GM12878 (cell line): ENCODE measurements around the gene ICE2. TPM values are rescaled to one million over a fixed set of nuclear protein-coding genes. Genes with fewer than 3 reads are reported as not detected.

ENCODE experiments used
- ATAC-seq: fragments of 200-7000 bp; cut with Tn5 transposase; 3 replicates; pipeline ENCODE4 v1.9.1; 2020; ENCODE audit warnings: mild to moderate bottlenecking, moderate library complexity
- BruUV-seq: library from RNA; stranded (reverse); fragments of 400-500 nt; replicated peaks from 2 replicates; lab custom pipeline; 2021; lab: Mats Ljungman, UMichigan
- CTCF ChIA-PET: fragments of 300-600 bp; sonication (Branson Sonifier 250); formaldehyde crosslinking; extraction: SDS; loops from one replicate; lab custom pipeline; 2021; ENCODE audit warnings: inconsistent platforms; lab: Yijun Ruan, JAX
- POLR2A ChIA-PET: fragments of 350-600 bp; formaldehyde crosslinking; extraction: SDS; loops from one replicate; lab custom pipeline; 2021; ENCODE audit warnings: inconsistent platforms; lab: Charles Lee
- RAD21 ChIA-PET: fragments of 300-600 bp; sonication (Branson Sonifier 250); formaldehyde crosslinking; loops from one replicate; lab custom pipeline; 2023; ENCODE audit warnings: antibody characterized with exemption; ENCODE audit not compliant: unreplicated experiment; lab: Charles Lee
- SMC1A ChIA-PET: fragments of 300-600 bp; sonication (Branson Sonifier 250); formaldehyde crosslinking; loops from one replicate; lab custom pipeline; 2023; ENCODE audit not compliant: unreplicated experiment, uncharacterized antibody; lab: Charles Lee
- DNase-seq: peaks from one replicate; pipeline ENCODE4 v3.0.0-alpha.2; 2011; ENCODE audit warnings: low read depth, low spot score
- FAIRE-seq: peaks from 3 replicates; lab custom pipeline; 2011; peaks lifted over from hg19 to GRCh38; lab: Jason Lieb, UNC
- H2AFZ ChIP-seq: 2 replicates; pipeline ENCODE4 v1.6.0; 2011; ENCODE audit warnings: low read depth, low read length, control low read depth; ENCODE audit not compliant: control insufficient read depth
- H3K27ac ChIP-seq: 2 replicates; pipeline ENCODE4 v1.5.1; 2011; ENCODE audit warnings: control low read depth; ENCODE audit not compliant: control insufficient read depth, insufficient read depth
- H3K27me3 ChIP-seq, 2 experiments: replicated peaks in 1 of 2; 2 replicates each; pipeline versions ENCODE4 v1.6.0 to v1.6.1; 2011; ENCODE audit warnings: low read length in 1 of 2; ENCODE audit not compliant: control insufficient read depth in 2 of 2, insufficient read depth in 2 of 2
- H3K36me3 ChIP-seq, 2 experiments: 2 replicates each; pipeline ENCODE4 v1.5.1; 2011; ENCODE audit warnings: low read length in 1 of 2; ENCODE audit not compliant: control insufficient read depth in 2 of 2, insufficient read depth in 2 of 2
- H3K4me1 ChIP-seq: 2 replicates; pipeline ENCODE4 v1.6.1; 2011; ENCODE audit warnings: mild to moderate bottlenecking, low read length, moderate library complexity, mixed read lengths; ENCODE audit not compliant: control insufficient read depth, insufficient read depth
- H3K4me2 ChIP-seq: 2 replicates; pipeline ENCODE4 v1.6.0; 2011; ENCODE audit warnings: control low read depth; ENCODE audit not compliant: control insufficient read depth, insufficient read depth
- H3K4me3 ChIP-seq: fragments of 200-600 bp; sonication (generic); 2 replicates; pipeline ENCODE4 v1.5.1; 2016
- H3K79me2 ChIP-seq: 2 replicates; pipeline ENCODE4 v1.6.0; 2011; ENCODE audit warnings: low read length; ENCODE audit not compliant: control insufficient read depth, insufficient read depth
- H3K9ac ChIP-seq: 2 replicates; pipeline ENCODE4 v1.8.0; 2011; ENCODE audit warnings: low read length, control low read depth, mixed read lengths; ENCODE audit not compliant: control insufficient read depth, insufficient read depth
- H3K9me3 ChIP-seq: replicated peaks from 3 replicates; pipeline ENCODE4 v1.5.1; 2011; ENCODE audit warnings: mild to moderate bottlenecking, low read length; ENCODE audit not compliant: control insufficient read depth, insufficient read depth
- H4K20me1 ChIP-seq: 2 replicates; pipeline ENCODE4 v1.6.0; 2011; ENCODE audit not compliant: control insufficient read depth, insufficient read depth
- CTCF ChIP-seq, 3 experiments: IDR thresholded peaks in 2 of 3; conservative IDR thresholded peaks in 1 of 3; 2 replicates each; pipeline ENCODE4 v1.5.1; 2011; ENCODE audit warnings: low read depth in 3 of 3, low read length in 3 of 3, mild to moderate bottlenecking in 3 of 3, control low read depth in 2 of 3, moderate library complexity in 2 of 3, inconsistent platforms in 1 of 3, mixed read lengths in 1 of 3; ENCODE audit not compliant: control insufficient read depth in 2 of 3, insufficient read depth in 1 of 3; ENCODE audit errors: extremely low read depth in 1 of 3
- GATAD2B ChIP-seq: fragments of 450-650 bp; conservative IDR thresholded peaks from 2 replicates; pipeline ENCODE4 v1.6.1; 2017; ENCODE audit warnings: low read depth, mild to moderate bottlenecking, moderate library complexity
- LARP7 ChIP-seq: fragments of 450-650 bp; IDR thresholded peaks from 2 replicates; pipeline ENCODE4 v1.6.1; 2017; ENCODE audit warnings: mild to moderate bottlenecking
- PAX8 ChIP-seq: fragments of 450-650 bp; IDR thresholded peaks from 2 replicates; pipeline ENCODE4 v1.6.1; 2017; ENCODE audit warnings: mild to moderate bottlenecking, moderate library complexity
- SMAD5 ChIP-seq: IDR thresholded peaks from 2 replicates; pipeline ENCODE4 v1.6.1; 2016; ENCODE audit warnings: antibody characterized with exemption, low read depth
- SREBF2 ChIP-seq: IDR thresholded peaks from 2 replicates; pipeline ENCODE4 v1.6.1; 2012; ENCODE audit warnings: mild to moderate bottlenecking, low read length
- SRF ChIP-seq, 2 experiments: IDR thresholded peaks; 2 replicates each; pipeline ENCODE4 v1.6.1; 2011; ENCODE audit warnings: low read depth in 2 of 2, low read length in 2 of 2, mild to moderate bottlenecking in 1 of 2, moderate library complexity in 1 of 2
- TAF1 ChIP-seq: IDR thresholded peaks from 2 replicates; pipeline ENCODE4 v1.6.1; 2011; ENCODE audit warnings: mild to moderate bottlenecking, low read depth, low read length, borderline replicate concordance
- ZNF384 ChIP-seq: IDR thresholded peaks from 2 replicates; pipeline ENCODE4 v1.6.1; 2012; ENCODE audit warnings: low read depth, mild to moderate bottlenecking, low read length, improper control_type of control experiment, borderline replicate concordance
- WGBS: methylation state at CpG from one replicate; pipeline ENCODE4 v1.1.6; 2016; ENCODE audit warnings: low lambda C conversion rate; ENCODE audit not compliant: insufficient replicate concordance, insufficient coverage; ENCODE audit errors: missing lambda C conversion rate; 5-methylcytosine and 5-hydroxymethylcytosine counted together
- in situ Hi-C: fragments of 300-500 bp; cut with MboI; formaldehyde crosslinking; loops from 9 replicates; pipeline ENCODE4 v1.14.3; 2018; ENCODE audit warnings: mixed read lengths
- intact Hi-C: fragments of 100-400 bp; cut with micrococcal nuclease; formaldehyde crosslinking; loops from one replicate; pipeline ENCODE4 v1.14.2; 2022; ENCODE audit not compliant: unreplicated experiment
- polyA plus RNA-seq, 11 experiments: library from polyadenylated mRNA; depleted of rRNA in 4 of 11; unstranded in 6 of 11; stranded (reverse) in 5 of 11; fragments of >200 nt; fragmentation: Nextera tagmentation in 4 of 11; fragmentation: Illumina TruSeq in 1 of 11; extraction: Ambion mirVana in 4 of 11; extraction: Trizol in 1 of 11; gene quantifications; 1 replicate in 1 of 11; 2 replicates in 10 of 11; pipeline versions ENCODE4 v1.2.1 to v1.2.3, GENCODE V29; 2011 to 2016; ENCODE audit warnings: inconsistent platforms in 2 of 11, missing spikeins in 2 of 11, low read depth in 1 of 11
- total RNA-seq, 4 experiments: library from RNA; depleted of rRNA in 3 of 4; stranded (reverse); fragments of >200 nt in 3 of 4; fragmentation: Illumina TruSeq in 1 of 4; extraction: Trizol in 1 of 4; gene quantifications; 2 replicates each; pipeline versions ENCODE4 v1.2.1 to v1.2.3, GENCODE V29; 2013 to 2021
- TF ChIP-seq, protein P1 (sequence below): fragments of 450-650 bp; IDR thresholded peaks from 2 replicates; pipeline ENCODE4 v1.6.1; 2018; ENCODE audit warnings: borderline replicate concordance, mild to moderate bottlenecking; ENCODE audit not compliant: partially characterized antibody
- TF ChIP-seq, protein P2 (sequence below): IDR thresholded peaks from 2 replicates; pipeline ENCODE4 v1.6.1; 2011; ENCODE audit warnings: borderline replicate concordance, low read depth, mild to moderate bottlenecking, moderate library complexity, mixed read lengths, low read length; ENCODE audit not compliant: insufficient read depth; ENCODE audit errors: extremely low read length

The ICE2 gene
- total and polyA plus RNA-seq, 10 of the 15 experiments (the other 5 are each of a cell fraction or from before 2014, with no cell fraction given): 14.2 to 62.0 (median 44.9) TPM

- no peak for ATAC-seq
Observed at GRCh38 chr15:60379525-60380274, 99.2 kb downstream of the ICE2 start.

GRCh38 chr15:60379185-60379524 is 99.8 kb downstream of the ICE2 start:
- no peaks in the 10 kb centered on the region for H3K79me2 ChIP-seq
- no peaks in the 10 kb centered on the region for H3K27me3 ChIP-seq
- no peak for FAIRE-seq
- 100% methylated on average over 1 of the region's 1 CpG for WGBS
- RAD21 ChIA-PET: no interaction called here
- CTCF ChIA-PET: no interaction called here
- no peak overlapping the region for H3K4me2 ChIP-seq
- no peaks in the 10 kb centered on the region; the same call in 1 of the 2 replicates for H4K20me1 ChIP-seq
- H3K9me3 ChIP-seq: no peaks in the 10 kb centered on the region
- SMC1A ChIA-PET: no interaction called here
- in situ Hi-C loops (no loop called here), intact Hi-C loops (no loop called here)
- H2AFZ ChIP-seq: no peak overlapping the region
- no peak overlapping the region for H3K27ac ChIP-seq
- no peaks in the 10 kb centered on the region for H3K4me1 ChIP-seq
- no TSS peak for BruUV-seq
- no peak overlapping the region for H3K9ac ChIP-seq
- POLR2A ChIA-PET: no interaction called here
- no peak overlapping the region for H3K4me3 ChIP-seq
- ATAC-seq: no peak
- DNase-seq: no peak
- peaks cover 0 to 7% of the 10 kb centered on the region in 2 experiments for H3K36me3 ChIP-seq
- no peak for TF ChIP-seq CTCF (IDR thresholded peaks at IDR 0.05 in 2 of 3, conservative IDR thresholded peaks at IDR 0.05 in 1 of 3; ENCODE audit: control insufficient read depth in 2 of 3, extremely low read depth in 1 of 3, insufficient read depth in 1 of 3, low read depth in 3 of 3, low read length in 3 of 3)
- TF ChIP-seq LARP7: no peak
- TF ChIP-seq, protein P1, sequence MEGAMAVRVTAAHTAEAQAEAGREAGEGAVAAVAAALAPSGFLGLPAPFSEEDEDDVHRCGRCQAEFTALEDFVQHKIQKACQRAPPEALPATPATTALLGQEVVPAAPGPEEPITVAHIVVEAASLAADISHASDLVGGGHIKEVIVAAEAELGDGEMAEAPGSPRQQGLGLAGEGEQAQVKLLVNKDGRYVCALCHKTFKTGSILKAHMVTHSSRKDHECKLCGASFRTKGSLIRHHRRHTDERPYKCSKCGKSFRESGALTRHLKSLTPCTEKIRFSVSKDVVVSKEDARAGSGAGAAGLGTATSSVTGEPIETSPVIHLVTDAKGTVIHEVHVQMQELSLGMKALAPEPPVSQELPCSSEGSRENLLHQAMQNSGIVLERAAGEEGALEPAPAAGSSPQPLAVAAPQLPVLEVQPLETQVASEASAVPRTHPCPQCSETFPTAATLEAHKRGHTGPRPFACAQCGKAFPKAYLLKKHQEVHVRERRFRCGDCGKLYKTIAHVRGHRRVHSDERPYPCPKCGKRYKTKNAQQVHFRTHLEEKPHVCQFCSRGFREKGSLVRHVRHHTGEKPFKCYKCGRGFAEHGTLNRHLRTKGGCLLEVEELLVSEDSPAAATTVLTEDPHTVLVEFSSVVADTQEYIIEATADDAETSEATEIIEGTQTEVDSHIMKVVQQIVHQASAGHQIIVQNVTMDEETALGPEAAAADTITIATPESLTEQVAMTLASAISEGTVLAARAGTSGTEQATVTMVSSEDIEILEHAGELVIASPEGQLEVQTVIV: no peak
- no peak for TF ChIP-seq GATAD2B
- TF ChIP-seq TAF1: no peak
- TF ChIP-seq SMAD5: no peak

More at GRCh38 chr15:60379525-60380274, 99.2 kb downstream of the ICE2 start:
- no peak for DNase-seq
- Histone ChIP-seq H2AFZ (no peak overlapping the region), H3K79me2 (no peaks in the 10 kb centered on the region), H3K36me3 (peaks cover 0 to 8% of the 10 kb centered on the region in 2 experiments), H3K9ac (no peak overlapping the region), H3K4me2 (no peak overlapping the region), H3K4me3 (no peak overlapping the region), H3K9me3 (no peaks in the 10 kb centered on the region), H3K27me3 (no peaks in the 10 kb centered on the region), H3K27ac (no peak overlapping the region), H3K4me1 (no peaks in the 10 kb centered on the region), H4K20me1 (no peaks in the 10 kb centered on the region; the same call in 1 of the 2 replicates)
- no TSS peak for BruUV-seq
- intact Hi-C loops: no loop called here
- in situ Hi-C loops: no loop called here
- ChIA-PET POLR2A (no interaction called here), SMC1A (no interaction called here), CTCF (no interaction called here), RAD21 (no interaction called here)
- TF ChIP-seq PAX8 (no peak), SRF (IDR thresholded peaks at IDR 0.05; ENCODE audit: low read depth in 2 of 2, low read length in 2 of 2) (no peak), ZNF384 (no peak), SREBF2 (no peak)
- TF ChIP-seq, protein P2, sequence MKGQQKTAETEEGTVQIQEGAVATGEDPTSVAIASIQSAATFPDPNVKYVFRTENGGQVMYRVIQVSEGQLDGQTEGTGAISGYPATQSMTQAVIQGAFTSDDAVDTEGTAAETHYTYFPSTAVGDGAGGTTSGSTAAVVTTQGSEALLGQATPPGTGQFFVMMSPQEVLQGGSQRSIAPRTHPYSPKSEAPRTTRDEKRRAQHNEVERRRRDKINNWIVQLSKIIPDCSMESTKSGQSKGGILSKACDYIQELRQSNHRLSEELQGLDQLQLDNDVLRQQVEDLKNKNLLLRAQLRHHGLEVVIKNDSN: no peak
- FAIRE-seq: no peak
- WGBS: 88% methylated on average over 8 of the region's 8 CpGs
